HCEC 1CT (cell line): ENCODE measurements around the gene SLC25A13.

Experiments
- DNase-seq: peaks from one replicate; pipeline ENCODE4 v3.0.0-alpha.2; 2017

SLC25A13 gene

DNA sequence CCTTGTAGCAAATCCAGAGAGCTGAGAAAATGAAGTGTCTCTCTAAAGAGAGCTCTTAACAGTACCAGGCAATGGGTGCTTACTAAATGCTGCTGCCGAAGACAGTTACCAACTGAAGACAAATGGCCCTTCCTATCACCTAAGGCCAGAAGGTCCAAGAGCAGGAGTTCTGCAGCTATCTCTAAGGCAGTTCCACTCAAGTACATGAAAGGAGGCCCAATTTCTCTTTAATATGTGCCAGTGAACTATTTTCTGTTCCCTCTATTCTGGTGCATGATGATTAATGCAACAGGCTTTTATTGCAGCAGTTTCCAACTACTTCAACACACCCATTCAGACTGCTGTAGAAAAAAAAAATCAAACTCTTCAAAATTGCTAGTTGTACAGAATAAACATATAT, 122.5 kb downstream of the SLC25A13 start:
- DNase-seq: no peak

DNA sequence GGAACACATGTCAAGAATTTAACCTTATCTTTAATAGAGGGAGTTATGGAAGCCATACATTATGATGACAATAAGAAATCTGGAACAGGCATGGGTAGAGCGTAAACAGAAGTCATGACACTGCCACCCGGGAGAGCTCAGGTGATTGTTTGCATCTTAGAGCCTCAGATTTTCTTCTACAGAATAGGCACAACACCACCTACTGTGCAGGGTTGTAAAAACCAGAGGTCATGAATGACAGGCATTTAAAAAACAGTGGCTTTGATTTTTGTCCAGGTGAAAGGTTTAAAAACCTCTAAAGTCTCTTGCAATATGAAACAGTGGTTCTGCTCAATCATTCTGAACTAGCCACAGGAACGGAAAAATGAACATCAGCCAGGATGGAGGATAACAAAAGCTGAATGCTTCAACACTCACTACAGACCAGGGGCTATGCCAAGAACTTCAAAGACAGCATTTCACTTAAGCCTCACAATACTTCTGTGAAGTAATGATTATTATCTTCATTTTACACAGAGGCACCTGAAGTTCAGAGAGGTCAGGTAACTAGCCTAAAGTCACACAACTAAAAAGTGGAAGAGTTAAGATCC, 123.8 kb downstream of the SLC25A13 start:
- no peak for DNase-seq

DNA sequence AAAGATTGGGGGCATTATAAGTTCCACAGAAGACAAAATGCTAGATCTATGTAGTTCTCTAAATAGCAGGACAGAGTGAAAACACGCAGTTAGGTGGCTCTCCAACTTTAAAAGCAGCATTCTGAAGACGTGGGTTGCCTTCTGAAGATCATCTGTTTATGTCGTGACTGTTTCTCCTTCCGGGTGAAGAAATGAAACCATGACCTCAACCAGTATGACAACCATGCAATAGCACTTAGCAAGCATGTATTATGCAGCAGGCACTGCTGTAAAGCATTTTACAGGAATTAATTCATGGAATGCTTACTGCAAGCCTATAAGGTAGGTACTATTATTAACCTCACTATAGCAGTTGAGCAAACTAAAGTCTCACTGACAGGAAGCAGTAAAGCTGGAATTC, 125.2 kb downstream of the SLC25A13 start:
- no peak for DNase-seq

DNA sequence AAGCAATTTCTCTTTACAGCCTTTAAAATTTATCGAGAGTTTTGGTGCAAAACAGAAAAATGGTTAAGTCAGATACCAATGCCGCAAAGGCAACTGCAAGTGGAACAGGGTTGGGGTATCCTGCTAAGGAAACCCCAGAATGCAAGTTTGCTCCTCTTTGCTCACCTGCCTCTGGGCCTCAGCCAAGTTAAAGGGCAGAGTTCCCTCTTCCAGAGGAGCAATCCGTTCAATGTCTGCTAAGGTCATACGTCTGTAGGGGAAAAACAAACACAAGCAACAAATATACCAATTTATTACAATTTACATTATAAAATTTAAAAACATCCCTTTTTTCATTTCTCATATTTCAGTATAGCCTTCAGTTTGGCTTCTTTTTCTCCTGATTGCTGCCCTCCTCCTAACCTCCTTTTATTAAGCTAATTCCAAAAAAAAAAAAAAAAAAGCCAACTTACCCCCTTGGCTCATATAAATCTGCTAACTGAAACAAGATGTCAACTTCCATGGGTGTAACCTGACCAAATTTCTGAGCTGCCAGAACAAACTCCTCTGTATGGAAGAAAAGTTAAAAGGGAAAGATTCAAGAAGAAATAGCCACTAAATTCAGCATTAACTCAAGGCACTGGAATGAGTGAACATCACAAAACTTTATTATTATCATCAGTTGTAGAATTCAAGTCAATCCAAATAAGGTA, 132.6 kb downstream of the SLC25A13 start:
- no peak for DNase-seq

DNA sequence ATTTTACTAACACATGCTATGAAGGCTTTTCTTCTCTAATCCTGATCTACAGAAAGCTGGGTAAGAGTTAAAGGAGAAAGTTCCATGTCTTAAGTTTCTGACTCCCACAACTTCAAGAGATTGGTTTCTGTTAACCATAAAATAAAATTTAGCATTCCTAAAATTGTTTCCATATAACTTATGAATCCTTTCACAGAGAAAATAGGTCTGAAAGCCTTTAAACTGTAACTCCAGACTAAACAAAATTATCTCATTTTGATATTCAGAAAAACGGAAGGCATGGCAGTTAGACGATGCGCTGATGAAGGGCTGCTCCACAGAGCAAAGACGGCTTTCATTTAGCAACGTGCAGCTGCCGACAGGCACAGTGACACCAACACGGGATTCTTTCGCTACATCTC, 133.3 kb downstream of the SLC25A13 start:
- no peak for DNase-seq

DNA sequence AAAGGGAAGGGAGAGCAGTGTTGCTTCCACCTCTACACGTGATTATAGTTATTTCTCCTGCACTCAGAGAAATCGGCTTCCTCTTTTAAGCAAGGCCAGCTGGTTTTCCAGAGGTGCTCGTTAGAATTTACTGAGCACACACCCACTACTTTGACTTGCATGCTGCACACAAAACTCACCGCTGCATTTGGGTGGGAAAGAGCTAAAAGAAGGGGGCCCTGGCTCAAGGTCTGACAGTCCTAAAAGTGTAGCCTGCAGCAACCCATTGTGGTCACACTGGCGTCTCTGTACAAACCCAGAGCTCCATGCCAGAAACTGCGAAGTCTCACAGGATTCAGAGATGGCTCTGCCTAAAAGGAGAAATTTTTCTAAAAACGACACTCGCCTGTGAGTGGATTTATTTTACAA, 133.7 kb downstream of the SLC25A13 start:
- DNase-seq: no peak

DNA sequence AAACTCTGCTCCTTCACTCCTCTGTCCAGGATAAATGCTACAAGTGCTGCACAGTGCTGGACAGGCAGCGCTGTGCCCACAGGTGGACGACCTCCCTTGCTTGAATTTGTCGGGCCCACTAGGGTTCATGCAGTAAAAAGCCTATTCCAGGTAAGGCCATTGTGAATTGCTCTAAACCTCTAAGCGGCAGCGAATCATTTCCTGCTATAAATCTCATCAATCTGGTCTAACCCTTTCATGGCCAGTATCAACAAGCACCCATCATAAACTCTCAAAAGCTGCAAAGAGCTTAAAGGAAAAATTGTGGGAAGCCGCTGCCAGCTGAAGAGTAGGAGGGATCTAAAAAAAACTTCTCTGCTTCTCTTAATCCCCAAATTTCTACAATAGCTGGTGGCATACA, 134.2 kb downstream of the SLC25A13 start:
- no peak for DNase-seq

DNA sequence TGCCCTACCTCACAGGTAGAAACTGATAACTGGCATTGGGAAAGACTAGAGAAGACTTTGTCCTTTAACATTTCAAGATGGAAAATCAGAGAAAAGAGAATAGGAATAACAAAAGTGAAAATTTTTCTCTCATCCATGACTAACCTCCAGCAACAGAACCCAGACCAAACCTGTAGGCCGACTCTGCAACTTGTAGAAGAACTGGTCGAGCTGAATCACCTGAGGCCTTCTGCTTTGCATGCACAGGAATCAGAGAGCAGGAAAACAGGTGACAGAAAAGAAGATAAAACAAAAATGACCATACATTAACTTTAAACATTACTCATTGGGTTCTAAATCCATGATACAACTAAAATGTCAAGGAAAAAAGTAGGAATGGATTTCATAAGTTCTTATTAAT, 137.1 kb downstream of the SLC25A13 start:
- no peak for DNase-seq

DNA sequence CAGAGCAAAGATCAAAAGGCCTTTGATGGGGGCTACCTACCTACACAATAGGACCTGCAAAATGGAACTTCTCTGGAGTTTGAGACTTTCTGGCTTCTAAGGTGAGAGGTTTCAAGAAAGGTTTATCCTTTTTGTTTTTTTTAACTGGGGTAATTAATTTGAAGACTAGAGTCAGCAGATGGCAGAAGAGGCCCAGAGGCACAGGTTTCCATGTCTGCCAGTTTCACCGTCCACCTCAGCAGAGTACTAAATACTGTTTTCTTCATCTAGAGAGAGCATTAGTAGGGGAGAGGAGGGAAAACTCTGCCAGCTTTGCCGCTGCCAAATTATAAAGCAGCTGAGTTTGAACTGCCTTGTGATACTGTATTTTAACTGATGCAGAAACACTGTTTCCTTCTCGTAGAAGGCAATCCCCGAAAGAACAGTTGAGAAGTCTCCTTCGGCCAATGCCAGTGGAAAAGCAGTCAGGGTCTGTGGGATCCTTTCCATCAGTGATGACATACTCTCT, 138.7 kb downstream of the SLC25A13 start:
- DNase-seq: no peak

DNA sequence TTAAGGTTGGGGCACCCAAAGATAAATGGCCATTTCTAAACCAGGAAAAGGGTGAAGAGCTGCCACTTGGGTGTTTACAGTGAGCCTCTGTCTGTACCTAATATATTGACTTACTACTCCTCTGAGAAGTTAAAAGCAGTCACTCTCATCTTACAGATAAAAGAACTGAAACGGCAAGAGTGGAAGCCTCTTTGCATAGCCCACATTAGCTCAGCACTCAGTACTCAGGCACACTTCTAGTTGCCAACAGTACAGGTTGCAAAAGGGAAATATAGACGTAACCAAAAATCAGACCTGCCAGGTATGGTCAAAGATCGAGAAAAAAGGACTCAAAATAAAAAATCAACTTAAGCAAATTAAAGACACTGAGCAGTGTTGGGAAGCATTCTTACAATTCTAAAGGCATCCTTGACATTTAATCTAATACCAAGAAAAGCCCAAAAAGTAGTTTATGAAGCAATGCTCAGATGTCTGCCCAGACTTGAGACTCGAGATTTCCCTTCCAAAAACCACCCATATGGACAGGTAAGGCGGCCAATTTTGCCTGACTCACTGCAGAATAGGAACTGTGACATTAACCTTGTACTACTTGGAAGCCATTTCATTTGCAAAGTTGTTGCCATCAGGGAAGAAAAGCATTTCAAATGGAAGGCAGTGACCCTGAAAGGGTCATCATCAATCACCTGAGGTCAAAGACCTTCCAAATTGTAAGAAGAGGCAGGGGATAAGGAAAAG, 139.3 kb downstream of the SLC25A13 start:
- DNase-seq: no peak

DNA sequence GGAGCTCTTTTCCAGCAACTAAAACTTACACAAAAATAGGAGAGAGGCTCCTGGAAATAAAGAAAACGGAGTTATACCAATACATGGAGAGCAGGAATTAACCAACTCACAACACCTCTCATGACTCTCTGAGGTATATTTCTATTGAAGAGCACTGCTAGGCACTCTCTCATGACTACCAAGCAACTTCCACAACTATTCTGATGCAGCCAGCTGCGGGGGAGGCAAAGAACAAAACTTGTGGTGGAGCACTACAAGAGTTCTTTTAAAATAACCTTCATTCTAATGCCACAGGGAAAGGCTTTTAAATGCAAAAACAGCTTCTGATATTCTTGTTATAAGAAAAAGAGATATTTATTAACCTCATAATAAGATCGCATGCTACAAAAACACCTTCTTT, 140.7 kb downstream of the SLC25A13 start:
- DNase-seq: no peak

DNA sequence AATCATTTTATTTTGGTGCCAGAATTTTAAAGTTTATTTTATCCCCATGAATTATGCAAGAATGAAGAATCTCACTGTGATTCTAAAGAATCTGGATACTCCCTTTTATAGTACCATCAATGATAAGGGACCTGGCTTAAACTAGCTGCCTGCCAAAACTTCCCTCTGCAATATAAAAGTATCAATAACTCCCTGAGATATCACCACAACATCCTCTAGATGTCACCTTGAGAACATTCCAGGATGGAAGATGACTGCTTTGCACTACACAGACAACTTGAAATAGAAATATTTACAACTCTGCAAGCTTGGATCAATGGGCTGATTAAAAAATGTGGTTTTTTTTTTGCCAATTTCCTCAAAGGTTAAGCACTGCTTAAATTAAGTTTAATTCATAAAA, 142.1 kb downstream of the SLC25A13 start:
- DNase-seq: no peak

DNA sequence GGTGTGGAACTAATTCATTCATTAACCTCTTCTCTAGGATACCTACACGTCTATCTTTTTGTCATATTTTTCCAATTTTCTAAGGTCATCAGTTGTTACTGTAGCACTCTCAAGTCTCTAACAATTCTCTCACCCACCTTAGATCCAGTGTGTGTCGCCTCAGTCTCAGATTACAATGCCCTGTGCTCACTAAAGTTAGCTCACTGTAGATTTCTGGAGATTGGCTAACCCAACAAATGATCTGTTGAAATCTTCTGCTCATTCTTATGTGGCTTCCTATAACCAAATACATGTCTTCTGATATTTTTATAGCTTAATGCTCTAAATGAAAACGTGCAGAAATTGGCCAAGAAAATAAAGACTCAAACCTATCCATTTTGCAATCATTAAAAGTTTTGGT, 142.6 kb downstream of the SLC25A13 start:
- DNase-seq: no peak

DNA sequence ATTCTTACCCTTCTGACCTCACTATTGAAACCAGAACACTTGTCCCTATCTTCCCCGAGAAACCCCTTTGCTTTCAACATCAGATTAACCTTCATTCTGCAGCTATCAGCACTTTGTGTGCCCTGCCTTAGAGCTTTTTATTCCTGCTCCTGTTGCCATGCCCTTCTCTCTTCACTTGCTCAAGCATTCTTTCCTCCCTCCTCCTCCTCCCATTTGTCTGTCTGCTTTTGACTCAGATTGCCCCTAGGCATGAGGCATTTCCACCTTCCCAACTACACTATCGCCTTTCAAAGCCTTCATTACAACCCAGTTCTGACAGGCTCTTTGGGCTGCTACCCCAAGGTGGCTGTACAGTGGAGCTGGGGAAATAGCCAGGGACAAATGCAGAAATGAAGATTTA, 143.3 kb downstream of the SLC25A13 start:
- no peak for DNase-seq

DNA sequence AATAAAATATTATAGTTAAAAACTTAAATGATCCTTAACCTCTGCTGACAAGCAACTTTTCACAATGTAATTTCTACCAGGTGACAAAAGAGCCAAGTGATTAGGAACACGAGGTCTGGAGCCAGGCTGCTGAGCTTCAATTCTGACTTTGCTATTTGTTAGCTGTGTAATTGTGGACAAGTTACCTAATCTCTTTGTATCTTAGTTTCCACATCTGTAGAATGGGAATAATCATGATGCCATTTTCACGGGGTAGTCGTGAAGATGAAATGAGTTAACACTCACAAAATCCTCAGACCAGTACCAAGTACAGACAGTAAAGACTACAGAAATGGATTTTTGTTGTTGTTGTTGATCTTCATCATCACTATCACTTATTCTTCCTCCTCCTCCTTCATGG, 144.5 kb downstream of the SLC25A13 start:
- DNase-seq: no peak

DNA sequence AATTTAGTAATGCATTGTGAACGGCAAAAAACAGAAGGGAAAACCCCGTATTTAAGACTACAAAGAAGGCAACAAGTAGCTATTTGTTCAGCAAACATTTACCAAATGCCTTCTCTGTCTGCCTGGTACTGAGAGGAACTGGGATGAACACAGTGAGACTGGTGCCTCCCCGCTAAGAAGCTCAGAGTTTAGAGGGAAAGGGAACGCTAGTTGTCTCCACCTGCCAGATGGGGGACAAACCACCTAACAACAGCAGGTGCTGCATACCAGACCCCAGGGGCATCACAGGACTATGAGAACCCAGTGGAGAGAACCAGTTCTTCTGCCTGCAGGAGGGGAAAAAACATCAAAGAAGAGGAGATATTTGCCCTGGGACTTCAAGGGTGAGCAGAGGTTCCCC, 147.1 kb downstream of the SLC25A13 start:
- DNase-seq: no peak

DNA sequence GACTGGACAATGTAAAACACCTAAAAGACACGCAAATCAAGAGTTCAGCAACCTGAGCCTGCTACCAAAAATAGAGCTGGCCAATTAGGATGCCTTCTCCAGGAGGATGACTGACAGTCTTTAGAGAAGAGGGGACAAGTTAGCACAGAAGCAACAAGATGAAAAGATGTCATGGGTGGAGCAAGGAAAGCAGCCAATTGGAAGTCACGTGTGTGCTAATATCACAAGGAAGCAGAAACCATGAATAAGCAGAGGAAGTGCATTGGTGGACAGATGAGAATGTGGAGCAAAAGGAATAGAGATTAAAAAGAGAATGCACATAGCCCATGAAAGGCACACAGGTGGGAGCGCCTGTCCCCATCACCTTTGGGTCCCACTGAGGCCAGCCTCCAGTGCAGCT, 148.1 kb downstream of the SLC25A13 start:
- DNase-seq: no peak

DNA sequence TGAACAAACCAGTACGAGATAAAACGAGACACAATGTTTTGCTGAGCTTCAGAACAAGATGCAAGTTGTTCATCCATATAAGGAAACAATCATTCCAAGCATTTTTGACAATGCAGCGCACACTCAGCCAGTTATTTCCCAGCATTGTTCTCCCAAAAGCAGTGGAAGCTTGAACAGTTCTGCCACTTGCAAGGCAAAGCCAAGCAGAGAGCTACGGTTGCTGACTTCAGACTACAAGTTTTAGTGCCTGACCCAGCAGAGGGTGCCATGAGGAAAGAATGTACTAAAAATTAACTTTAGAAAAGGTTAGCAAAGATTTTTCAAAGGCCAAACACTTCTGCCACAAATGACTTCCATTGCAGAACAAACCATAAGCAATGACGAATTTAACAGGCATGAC, 152.5 kb downstream of the SLC25A13 start:
- no peak for DNase-seq

DNA sequence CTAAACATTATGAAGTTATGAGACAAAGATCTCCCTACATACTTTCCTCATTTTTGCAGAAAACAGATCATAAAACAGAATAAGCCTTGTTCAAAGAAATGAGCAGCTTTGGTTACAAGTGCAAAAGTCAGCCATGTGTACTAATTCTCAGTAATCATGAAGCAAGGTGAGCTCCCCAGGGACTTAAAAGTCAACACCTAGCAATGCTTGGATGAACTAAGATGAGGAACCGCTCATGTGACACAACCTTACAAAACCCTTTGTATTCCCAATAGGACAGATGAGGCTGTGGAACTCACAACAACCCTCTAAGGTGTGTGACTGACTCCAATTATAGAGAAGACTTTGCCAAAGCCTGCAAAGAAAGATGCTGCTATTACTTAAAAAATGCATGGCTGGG, 154.5 kb downstream of the SLC25A13 start:
- no peak for DNase-seq

DNA sequence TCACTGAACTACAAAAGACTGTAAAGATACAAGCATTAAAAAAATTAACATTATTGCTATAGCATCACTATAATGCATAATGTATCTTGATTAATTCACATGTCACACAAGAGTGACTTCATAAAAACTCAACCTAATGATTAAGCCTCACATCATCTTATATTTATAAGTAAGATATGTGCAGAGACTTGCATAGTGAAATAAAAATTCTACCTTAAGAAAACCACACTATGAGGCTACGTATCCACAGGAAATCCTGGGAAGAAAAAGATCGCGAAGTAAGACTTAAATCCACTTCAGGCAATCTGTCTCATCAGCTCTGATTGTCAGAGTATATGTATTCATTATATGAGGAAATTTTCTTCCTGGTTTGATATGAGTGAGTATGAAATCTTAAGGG, 160.0 kb downstream of the SLC25A13 start:
- no peak for DNase-seq

DNA sequence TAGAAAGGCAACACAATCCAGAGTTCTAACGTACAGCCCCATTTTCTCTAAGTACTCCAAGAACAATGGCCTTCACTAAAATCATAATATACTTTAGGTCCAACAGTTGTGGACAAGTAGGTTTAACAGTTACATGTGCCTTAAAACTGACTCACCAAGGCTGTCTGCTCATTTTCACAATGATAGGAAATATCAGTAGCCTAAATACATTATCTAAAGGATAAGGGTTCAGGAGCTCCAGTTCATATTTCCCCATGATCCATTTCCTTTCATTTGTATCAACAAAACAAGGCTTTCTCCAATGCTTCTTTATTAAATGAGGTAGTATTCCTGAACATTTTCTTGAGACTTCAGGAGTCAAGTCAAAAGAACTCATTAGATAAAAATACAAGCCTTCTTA, 164.0 kb downstream of the SLC25A13 start:
- DNase-seq: no peak

DNA sequence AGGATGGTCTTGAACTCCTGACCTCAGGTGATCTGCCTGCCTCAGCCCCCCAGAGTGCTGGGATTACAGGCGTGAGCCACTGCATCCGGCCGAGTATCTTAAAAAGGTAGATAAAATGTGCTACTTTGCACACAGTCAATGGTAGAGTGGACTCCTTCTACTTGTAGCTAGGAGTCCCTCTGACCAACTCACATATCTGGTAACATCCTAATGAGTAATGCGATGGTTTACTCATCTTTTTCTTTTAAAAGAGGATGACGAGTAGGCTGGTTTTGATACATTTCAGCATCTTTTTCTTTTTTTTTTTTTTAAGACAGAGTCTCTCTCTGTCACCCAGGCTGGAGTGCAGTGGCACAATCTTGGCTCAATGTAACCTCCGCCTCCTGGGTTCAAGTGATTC, 167.4 kb downstream of the SLC25A13 start:
- DNase-seq: peak; percentile 69

DNA sequence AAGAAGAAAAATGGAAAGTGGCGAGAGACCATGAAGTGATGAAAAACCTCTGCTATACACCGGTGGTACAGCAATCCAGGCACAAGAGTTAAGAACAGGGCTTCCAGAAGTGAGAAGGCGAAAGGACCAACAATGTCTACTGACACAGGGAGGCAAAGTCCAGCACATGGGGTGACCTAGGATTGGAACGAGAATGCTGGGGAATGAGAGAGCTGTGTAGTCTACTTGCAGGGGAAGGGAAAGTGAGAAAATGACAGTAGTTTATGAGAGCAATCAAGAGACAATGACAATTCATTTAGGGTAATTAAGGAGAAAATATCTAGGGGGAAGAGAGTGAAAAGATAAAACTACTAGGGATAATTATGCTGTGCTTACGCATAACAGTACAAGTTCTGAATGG, 169.2 kb downstream of the SLC25A13 start:
- DNase-seq: no peak

DNA sequence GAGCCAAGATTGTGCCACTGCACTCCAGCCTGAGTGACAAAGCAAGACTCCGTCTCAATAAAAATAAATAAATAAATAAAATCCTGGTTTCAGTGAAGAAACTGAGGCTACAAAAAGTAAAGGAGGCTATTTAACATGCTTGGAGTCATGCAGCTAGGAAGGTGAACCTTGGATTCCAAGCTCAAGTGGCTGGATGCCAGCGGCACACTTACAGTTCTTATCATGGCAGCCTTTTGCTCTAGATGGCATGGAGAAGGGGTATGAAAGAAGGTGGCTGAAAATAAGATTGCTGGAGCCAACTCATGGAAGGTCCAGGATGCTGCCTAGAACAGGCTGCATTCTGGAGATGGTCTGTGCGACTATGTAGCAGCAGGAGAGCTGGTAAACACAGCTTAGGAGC, 170.0 kb downstream of the SLC25A13 start:
- DNase-seq: no peak

DNA sequence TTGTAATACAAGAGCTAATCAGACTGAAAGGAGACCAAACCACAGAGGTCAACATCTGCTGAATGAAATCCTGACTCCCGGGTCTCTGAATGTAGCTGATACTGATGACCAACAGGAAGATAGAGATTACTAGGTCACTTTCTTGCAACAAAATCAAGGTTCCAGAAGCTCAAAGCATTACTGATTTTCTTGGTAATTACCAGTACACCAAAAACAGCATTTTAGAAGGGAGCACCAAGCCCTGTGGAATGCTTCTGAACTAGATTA, 177.7 kb downstream of the SLC25A13 start:
- peak; percentile 20 for DNase-seq
